DMS 273 treated with DMSO at 0.1 percent for 48 hours (cell line): ENCODE data around the gene EFHD1.
"Not testable (repeated sequence)": the region's sequence is repeated elsewhere in the genome, so short reads cannot be mapped to it uniquely, and the experiment has no call there.

Experiments
- DNase-seq: peaks from one replicate; lab custom pipeline; 2025; lab: John Stamatoyannopoulos, UW

The EFHD1 gene

DNA sequence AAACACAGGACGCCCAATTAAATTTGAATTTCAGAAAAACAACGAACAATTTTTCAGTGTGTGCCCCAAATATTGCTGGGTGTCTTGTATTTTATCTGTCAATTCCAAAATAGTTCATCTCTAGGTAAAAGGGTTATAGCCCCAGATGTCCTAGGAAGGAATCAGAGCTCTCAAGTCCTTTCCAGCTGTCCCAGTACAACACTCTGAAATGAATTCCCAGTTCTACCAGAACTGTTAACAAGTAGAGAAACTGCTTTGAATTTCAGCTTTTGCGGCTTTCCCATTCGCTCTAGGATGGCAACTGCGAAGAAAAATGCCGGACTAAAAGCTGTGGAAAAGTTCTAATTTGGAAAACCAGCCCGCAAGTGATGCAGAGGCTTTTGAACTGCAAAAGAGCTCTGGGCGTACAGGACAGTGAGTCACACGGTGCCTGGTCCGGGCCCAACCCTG lies 63.2 kb downstream of the EFHD1 start:
- DNase-seq: no peak

- DNase-seq: peak; percentile 91
Observed at GRCh38 chr2:232697059-232697806, 63.8 kb downstream of the EFHD1 start, which contains the start of gene GIGYF2. GIGYF2 (plus strand) TSS chr2:232697331; CDS start chr2:232735198, 37,867 bp downstream.

DNA sequence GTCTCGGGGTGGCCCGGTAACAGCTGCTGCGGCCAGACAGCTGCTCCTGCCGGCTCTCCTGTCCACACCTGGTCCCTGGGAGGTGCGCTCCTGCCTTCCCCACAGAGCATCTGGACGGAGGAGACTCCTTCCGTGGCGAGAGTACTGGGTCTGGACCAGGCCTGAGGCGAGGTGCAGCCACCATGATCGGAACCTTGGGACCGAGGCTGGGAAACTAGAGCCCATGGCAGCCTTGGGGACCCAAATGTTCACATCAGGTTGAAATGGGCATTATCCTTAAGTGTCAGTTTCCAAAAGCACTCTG lies 64.4 kb downstream of the EFHD1 start:
- DNase-seq: no peak

- no peak for DNase-seq
Observed at GRCh38 chr2:232698556-232699091, 65.2 kb downstream of the EFHD1 start.

DNA sequence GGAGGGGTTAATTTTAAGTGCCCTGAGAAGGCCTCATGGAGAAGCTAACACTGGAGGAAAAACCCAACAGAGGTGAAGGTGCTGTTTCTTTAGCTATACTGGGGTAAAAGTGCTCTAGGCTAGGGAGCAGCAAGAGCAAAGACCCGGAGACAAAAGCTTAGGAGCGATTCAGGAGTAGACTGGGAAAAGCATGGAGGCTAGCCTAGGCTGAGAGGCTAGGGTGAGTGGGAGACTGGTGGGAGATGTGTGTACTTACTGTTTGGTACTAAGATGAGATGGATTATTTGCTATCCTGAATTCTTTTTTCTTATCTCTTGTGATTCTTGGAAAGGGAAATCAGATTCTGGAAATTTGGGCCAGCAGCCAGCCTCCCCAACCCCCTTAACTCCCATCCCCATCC lies 65.7 kb downstream of the EFHD1 start:
- DNase-seq: no peak

GRCh38 chr2:232700154-232700553 lies 66.8 kb downstream of the EFHD1 start:
- DNase-seq: no peak

GRCh38 chr2:232707076-232707475 lies 73.7 kb downstream of the EFHD1 start:
- no peak for DNase-seq

GRCh38 chr2:232713505-232713904 lies 80.1 kb downstream of the EFHD1 start:
- no peak for DNase-seq

GRCh38 chr2:232714969-232715368 lies 81.6 kb downstream of the EFHD1 start:
- no peak for DNase-seq

GRCh38 chr2:232720056-232720455 lies 86.7 kb downstream of the EFHD1 start:
- not testable (repeated sequence) for DNase-seq

DNA sequence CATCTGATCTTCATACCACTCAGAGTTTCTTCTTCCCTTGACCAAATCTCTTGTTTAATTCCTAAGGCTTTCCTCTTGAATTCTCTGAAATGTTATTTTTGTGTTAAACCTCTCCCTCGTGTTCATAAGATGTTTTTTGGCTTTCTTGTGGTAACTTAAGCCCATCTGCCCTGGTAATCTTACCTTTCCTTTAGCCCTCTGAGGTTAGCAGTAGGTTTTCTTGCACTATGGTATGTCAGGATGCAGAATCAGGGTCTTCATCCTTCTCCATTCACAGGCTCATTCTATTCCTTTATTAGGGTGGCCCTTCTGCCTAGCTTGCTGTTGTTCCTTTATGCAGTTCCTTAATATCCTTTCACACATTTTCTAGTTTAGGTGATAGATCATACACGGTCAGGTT lies 87.9 kb downstream of the EFHD1 start:
- no peak for DNase-seq

DNA sequence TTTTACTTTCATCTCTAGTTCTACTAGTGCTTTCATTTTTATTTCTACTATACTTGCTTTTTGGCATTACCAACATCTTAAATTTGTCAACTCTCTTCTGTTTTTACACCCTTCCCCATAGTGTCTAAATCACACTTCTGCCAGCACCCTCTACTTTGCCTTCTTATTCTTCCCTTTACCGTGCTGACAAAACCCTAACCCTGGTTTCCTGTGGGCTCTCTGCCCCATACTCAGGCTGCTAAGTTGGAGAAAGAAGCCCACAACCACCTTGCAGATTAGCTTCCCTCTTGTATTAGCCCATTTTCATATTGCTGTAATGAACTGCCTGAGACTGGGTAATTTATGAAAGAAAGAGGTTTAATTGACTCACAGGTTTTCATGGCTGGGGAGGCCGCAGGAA lies 88.5 kb downstream of the EFHD1 start:
- no peak for DNase-seq

DNA sequence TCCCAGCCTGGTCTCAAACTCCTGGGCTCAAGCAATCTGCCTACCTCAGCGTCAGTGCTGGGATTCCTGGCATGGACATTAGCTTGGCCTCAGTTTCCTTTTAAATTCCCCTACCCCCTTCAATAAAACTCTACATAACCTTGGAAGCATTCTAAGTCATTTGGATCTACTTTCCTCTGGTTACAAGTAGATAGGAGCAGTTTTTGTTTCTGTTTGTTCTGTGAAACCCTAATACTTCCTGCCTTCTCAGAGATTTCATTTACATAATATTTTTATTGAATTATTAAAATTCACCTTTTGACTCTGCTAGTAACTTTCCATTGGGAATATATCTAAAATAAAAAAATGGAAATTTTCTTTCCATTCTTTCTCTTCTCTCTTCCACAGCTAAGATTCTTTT lies 89.6 kb downstream of the EFHD1 start:
- no peak for DNase-seq

DNA sequence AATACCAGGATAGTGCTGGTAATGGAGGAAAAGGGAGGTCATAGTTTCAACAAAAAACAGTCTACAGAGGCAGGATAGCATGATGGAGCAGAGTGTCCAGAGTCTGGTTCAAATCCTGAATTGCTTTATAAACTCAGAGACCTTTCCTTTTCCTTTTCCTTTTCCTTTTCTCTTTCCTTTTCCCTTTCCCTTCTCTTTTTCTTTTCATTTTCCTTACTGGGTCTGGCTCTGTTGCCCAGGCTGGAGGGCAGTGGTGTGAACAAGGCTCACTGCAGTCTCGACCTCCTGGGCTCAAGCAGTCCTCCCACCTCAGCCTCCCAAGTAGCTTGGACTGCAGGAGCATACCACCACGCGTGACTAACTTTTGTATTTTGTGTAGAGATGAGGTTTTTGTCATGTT lies 95.4 kb downstream of the EFHD1 start:
- DNase-seq: no peak

GRCh38 chr2:232731470-232731869 lies 98.1 kb downstream of the EFHD1 start:
- DNase-seq: no peak
